LNCaP clone FGC (cell line): Measurements from ENCODE around the gene PYGM.

ENCODE experiments used
- DNase-seq: peaks from one replicate; pipeline ENCODE4 v3.0.0-alpha.2; 2011; ENCODE audit warnings: low read depth
- H3K4me3 ChIP-seq: 2 replicates; pipeline ENCODE4 v1.5.1; 2011; ENCODE audit warnings: mild to moderate bottlenecking, low read depth, low read length, control low read depth
- TF ChIP-seq, protein P1 (sequence below): IDR thresholded peaks from 2 replicates; pipeline ENCODE4 v1.5.1; 2012; ENCODE audit warnings: mild to moderate bottlenecking; ENCODE audit not compliant: control insufficient read depth, insufficient read depth; ENCODE audit errors: extremely low read depth

Gene PYGM

DNA sequence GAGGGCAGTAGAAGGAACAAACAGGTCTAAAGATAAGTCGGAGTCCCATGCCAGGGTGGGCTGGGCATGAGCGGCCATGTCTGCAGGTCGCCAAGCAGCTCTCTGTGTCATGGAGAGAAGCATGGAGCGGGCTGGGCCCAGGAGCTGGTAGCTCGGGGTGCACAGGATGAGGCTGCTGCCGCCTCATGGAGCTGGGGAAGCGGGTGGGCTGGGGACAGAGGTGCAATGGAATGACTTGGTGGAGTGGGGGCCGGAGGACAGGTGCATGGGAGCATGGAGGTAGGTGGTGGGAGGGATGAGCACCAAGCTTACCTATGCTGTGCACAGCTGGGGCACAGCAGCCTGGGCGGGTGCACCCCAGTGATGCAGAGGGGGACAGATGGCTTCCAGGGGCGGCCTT, 40.4 kb downstream of the PYGM start:
- no peak overlapping the region for H3K4me3 ChIP-seq
- no peak for DNase-seq
- TF ChIP-seq, protein P1, sequence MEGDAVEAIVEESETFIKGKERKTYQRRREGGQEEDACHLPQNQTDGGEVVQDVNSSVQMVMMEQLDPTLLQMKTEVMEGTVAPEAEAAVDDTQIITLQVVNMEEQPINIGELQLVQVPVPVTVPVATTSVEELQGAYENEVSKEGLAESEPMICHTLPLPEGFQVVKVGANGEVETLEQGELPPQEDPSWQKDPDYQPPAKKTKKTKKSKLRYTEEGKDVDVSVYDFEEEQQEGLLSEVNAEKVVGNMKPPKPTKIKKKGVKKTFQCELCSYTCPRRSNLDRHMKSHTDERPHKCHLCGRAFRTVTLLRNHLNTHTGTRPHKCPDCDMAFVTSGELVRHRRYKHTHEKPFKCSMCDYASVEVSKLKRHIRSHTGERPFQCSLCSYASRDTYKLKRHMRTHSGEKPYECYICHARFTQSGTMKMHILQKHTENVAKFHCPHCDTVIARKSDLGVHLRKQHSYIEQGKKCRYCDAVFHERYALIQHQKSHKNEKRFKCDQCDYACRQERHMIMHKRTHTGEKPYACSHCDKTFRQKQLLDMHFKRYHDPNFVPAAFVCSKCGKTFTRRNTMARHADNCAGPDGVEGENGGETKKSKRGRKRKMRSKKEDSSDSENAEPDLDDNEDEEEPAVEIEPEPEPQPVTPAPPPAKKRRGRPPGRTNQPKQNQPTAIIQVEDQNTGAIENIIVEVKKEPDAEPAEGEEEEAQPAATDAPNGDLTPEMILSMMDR = no peak

GRCh38 chr11:64718780-64719124, 41.0 kb downstream of the PYGM start:
- DNase-seq = no peak
- H3K4me3 ChIP-seq = no peak overlapping the region
- TF ChIP-seq, protein P1 = no peak

- DNase-seq = no peak
- no peak overlapping the region for H3K4me3 ChIP-seq
- TF ChIP-seq, protein P1 = no peak
Observed at GRCh38 chr11:64718084-64718779, 41.5 kb downstream of the PYGM start.

- no peak for DNase-seq
- no peak overlapping the region for H3K4me3 ChIP-seq
- TF ChIP-seq, protein P1 = no peak
Observed at GRCh38 chr11:64717268-64717578, 42.6 kb downstream of the PYGM start.

DNA sequence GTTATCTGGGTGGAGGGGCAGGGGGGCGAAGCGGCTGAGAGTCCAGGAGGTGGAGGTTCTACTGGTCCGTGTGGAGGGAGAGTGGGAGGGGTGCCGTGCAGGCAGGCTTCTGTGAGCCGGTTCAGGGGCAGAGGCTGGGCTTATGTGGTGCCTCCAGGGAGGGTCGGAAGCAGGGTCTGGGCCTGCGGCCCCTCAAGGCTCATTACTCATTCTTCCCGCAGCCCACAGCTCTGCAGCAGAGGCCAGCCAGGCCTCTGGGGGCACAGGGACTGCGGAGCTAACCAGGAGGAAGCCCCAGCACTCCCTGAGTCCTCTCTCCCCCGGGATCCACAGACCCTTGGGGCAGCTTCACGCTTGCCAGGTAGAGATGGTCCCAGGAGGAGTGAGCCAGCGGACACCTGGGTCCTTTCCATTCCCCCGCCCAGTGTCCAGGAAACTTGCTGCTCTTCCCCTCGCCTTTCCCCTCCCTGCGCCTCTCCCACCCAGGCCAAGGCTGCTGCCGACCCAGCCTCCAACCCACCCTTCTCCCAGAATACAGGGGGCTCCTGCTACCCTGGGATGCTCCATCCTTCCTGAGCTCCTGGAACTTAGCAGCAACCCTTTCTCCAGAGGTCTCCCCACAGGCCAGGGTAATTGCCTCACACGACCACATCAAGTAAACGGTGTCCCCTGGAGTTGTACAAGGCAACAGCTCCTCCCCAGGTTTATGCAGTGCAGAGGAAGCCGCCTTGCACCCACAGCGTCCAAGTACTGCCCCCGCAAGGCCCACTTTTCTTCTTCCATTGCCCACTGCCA, 43.1 kb downstream of the PYGM start:
- DNase-seq = no peak
- no peak overlapping the region for H3K4me3 ChIP-seq
- TF ChIP-seq, protein P1 = no peak

DNA sequence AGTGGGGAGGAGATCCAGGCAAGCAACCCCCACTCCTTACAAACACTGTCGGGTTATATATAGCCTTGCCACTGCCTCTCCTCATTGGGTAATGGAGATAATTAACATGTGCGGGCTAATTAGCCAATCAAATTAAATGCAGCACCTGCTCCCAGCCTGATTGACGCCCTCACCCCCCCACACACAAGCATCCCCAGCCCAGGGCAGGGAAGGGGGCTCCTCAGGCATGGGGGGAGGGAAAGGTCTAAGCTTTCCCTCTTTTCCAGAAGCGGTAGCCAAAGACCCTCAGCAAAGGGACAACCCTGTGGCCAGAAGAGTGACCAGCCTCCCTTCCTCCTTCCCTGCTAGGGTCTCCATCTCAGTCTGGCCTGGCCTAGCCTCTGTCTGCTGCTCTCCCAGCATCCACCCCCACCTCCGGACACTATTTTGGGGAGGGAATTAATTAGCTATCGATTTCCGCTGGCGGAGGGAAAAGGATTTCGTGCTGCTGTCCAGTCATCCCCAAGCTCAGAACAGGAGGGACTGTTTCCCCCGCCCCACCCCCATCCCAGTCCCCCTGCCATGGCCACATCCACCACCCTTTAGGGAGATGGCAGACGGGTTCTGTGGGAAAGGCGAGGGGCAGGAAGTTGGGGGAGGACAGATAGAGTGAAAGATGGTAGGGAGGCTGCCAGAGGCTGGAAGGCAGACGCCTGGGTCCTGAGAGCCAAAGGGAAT, 43.9 kb downstream of the PYGM start:
- no peak overlapping the region for H3K4me3 ChIP-seq
- TF ChIP-seq, protein P1 = no peak
- no peak for DNase-seq
